Thyroid gland (tissue), 4 donors: ENCODE data around the gene TAS2R38. TPM values are rescaled to one million over a fixed set of nuclear protein-coding genes. Genes with fewer than 3 reads are reported as not detected.

Experiments used
- DNase-seq, 2 donors: peaks; one replicate each; pipeline ENCODE4 v3.0.0-alpha.2; 2019
- H3K27ac ChIP-seq, 3 donors: fragments of 200-600 bp; sonication (generic); 1 replicate in 2 of 3; 2 replicates in 1 of 3; pipeline ENCODE4 v1.5.1; 2016 to 2019; ENCODE audit warnings: mild to moderate bottlenecking in 1 of 3, moderate library complexity in 1 of 3
- H3K27me3 ChIP-seq: fragments of 200-600 bp; sonication (generic); one replicate; pipeline ENCODE4 v1.5.1; 2019
- H3K36me3 ChIP-seq, 2 donors: fragments of 200-600 bp; sonication (generic); one replicate each; pipeline ENCODE4 v1.5.1; 2016 to 2019
- H3K4me1 ChIP-seq, 2 donors: fragments of 200-600 bp; sonication (generic); one replicate each; pipeline ENCODE4 v1.5.1; 2017 to 2019
- H3K4me3 ChIP-seq, 3 donors: fragments of 200-600 bp; sonication (generic); replicated peaks in 1 of 3; 1 replicate in 2 of 3; 2 replicates in 1 of 3; pipeline ENCODE4 v1.5.1; 2016; ENCODE audit warnings: mild to moderate bottlenecking in 1 of 3
- H3K9me3 ChIP-seq: fragments of 200-600 bp; sonication (generic); one replicate; pipeline ENCODE4 v1.5.1; 2017
- CTCF ChIP-seq, 6 experiments: fragments of 200-600 bp in 3 of 6; fragments of 450-650 bp in 3 of 6; sonication (generic) in 3 of 6; IDR thresholded peaks; one replicate each; pipeline ENCODE4 v1.5.1; 2016 to 2019; ENCODE audit warnings: antibody characterized with exemption in 6 of 6, mild to moderate bottlenecking in 2 of 6, inconsistent platforms in 1 of 6, moderate library complexity in 1 of 6
- POLR2A ChIP-seq, 2 donors: fragments of 450-650 bp; IDR thresholded peaks; one replicate each; pipeline ENCODE4 v1.6.1; 2017; ENCODE audit warnings: antibody characterized with exemption in 2 of 2, mild to moderate bottlenecking in 2 of 2, moderate library complexity in 1 of 2
- WGBS, 2 donors: methylation state at CpG; one replicate each; pipeline ENCODE4 v1.1.5; 2017; 5-methylcytosine and 5-hydroxymethylcytosine counted together
- intact Hi-C: fragments of 100-400 bp; cut with DNase I; formaldehyde crosslinking; loops from one replicate; pipeline ENCODE4 v1.15.1; 2023
- total RNA-seq, 4 donors: library from RNA; depleted of rRNA; stranded (reverse); fragments of >200 nt; gene quantifications; one replicate each; pipeline ENCODE4 v1.2.3, GENCODE V29; 2016

Gene TAS2R38
- total RNA-seq, 4 donors from 2014 or later = not detected

GRCh38 chr7:141999058-141999623 is 25.6 kb upstream of the TAS2R38 start:
- WGBS, 2 donors = 71% methylated on average over 4 of the region's 4 CpGs
- Histone ChIP-seq H3K4me1 (no peaks in the 10 kb centered on the region), H3K27me3 (no peaks in the 10 kb centered on the region), H3K36me3 (no peaks in the 10 kb centered on the region), H3K9me3 (no peaks in the 10 kb centered on the region), H3K27ac (no peak overlapping the region), H3K4me3 (no peak overlapping the region)
- intact Hi-C loops = no loop called here
- TF ChIP-seq CTCF (IDR thresholded peaks at IDR 0.05) = no peak
- TF ChIP-seq POLR2A (IDR thresholded peaks at IDR 0.05) = no peak
- DNase-seq = no peak

GRCh38 chr7:141993354-141993753 is 19.8 kb upstream of the TAS2R38 start:
- 90 to 95% methylated on average over 1 of the region's 1 CpG for WGBS, 2 donors

GRCh38 chr7:141992688-141993087 is 19.1 kb upstream of the TAS2R38 start:
- Histone ChIP-seq H3K9me3 (no peaks in the 10 kb centered on the region), H3K4me1 (no peaks in the 10 kb centered on the region), H3K27me3 (no peaks in the 10 kb centered on the region), H3K36me3 (no peaks in the 10 kb centered on the region), H3K4me3 (no peak overlapping the region), H3K27ac (no peak overlapping the region)
- intact Hi-C loops = no loop called here
- no peak for DNase-seq
- TF ChIP-seq CTCF (IDR thresholded peaks at IDR 0.05) (no peak), POLR2A (IDR thresholded peaks at IDR 0.05) (no peak)
- WGBS, 2 donors = 77 to 80% methylated on average over 4 of the region's 4 CpGs

More at GRCh38 chr7:141993354-141993753, 19.8 kb upstream of the TAS2R38 start:
- Histone ChIP-seq H3K9me3 (no peaks in the 10 kb centered on the region), H3K4me3 (no peak overlapping the region), H3K27me3 (no peaks in the 10 kb centered on the region), H3K4me1 (no peaks in the 10 kb centered on the region), H3K36me3 (no peaks in the 10 kb centered on the region), H3K27ac (no peak overlapping the region)
- intact Hi-C loops = no loop called here
- DNase-seq = no peak
- TF ChIP-seq CTCF (IDR thresholded peaks at IDR 0.05) = no peak
- TF ChIP-seq POLR2A (IDR thresholded peaks at IDR 0.05) = no peak

GRCh38 chr7:141992156-141992555 is 18.6 kb upstream of the TAS2R38 start:
- TF ChIP-seq CTCF (IDR thresholded peaks at IDR 0.05) (no peak), POLR2A (IDR thresholded peaks at IDR 0.05) (no peak)
- Histone ChIP-seq H3K9me3 (no peaks in the 10 kb centered on the region), H3K4me3 (no peak overlapping the region), H3K27me3 (no peaks in the 10 kb centered on the region), H3K4me1 (no peaks in the 10 kb centered on the region), H3K36me3 (no peaks in the 10 kb centered on the region), H3K27ac (no peak overlapping the region)
- WGBS, 2 donors = 83 to 90% methylated on average over 2 of the region's 2 CpGs
- no peak for DNase-seq
- intact Hi-C loops = no loop called here

- DNase-seq = no peak
- Histone ChIP-seq H3K27ac (no peak overlapping the region), H3K27me3 (no peaks in the 10 kb centered on the region), H3K4me1 (no peaks in the 10 kb centered on the region), H3K4me3 (no peak overlapping the region), H3K36me3 (no peaks in the 10 kb centered on the region), H3K9me3 (no peaks in the 10 kb centered on the region)
- no peak for TF ChIP-seq POLR2A (IDR thresholded peaks at IDR 0.05)
- TF ChIP-seq CTCF (IDR thresholded peaks at IDR 0.05) = no peak
- 88 to 92% methylated on average over 6 of the region's 6 CpGs for WGBS, 2 donors
- intact Hi-C loops = no loop called here
Observed at GRCh38 chr7:141991140-141991539, 17.6 kb upstream of the TAS2R38 start.
